Muscle of arm (tissue), 14 donors: ENCODE results near the gene C2orf66. TPM values are rescaled to one million over a fixed set of nuclear protein-coding genes. Genes with fewer than 3 reads are reported as not detected.

Experiments used
- DNase-seq: peaks from one replicate; pipeline ENCODE4 v3.0.0-alpha.2; 2013
- long read RNA-seq, 11 donors: transcript quantifications; one replicate each; lab custom pipeline, GENCODE V29; 2026
- polyA plus RNA-seq, 12 donors: library from polyadenylated mRNA; unstranded; fragments of 120-200 nt; gene quantifications; one replicate each; pipeline ENCODE4 v1.2.1, GENCODE V29; 2013; ENCODE audit not compliant: insufficient read length in 12 of 12

The C2orf66 gene
- polyA plus RNA-seq, result under 1 TPM in 8 of 12 donors, not detected in 4; 0.10 to 0.54 (median 0.25) TPM
- long read RNA-seq, donor 1, result 0 reads
- long read RNA-seq, donor 2, result 0 reads
- long read RNA-seq, donor 3, result 0 reads
- long read RNA-seq, donor 4, result 0 reads
- long read RNA-seq, donor 5, result 0 reads
- long read RNA-seq, donor 6, result 0 reads
- long read RNA-seq, donor 7, result 0 reads
- long read RNA-seq, donor 8, result 0 reads
- long read RNA-seq, donor 9, result 0 reads
- long read RNA-seq, donor 10, result 0 reads
- long read RNA-seq, donor 11, result 0 reads

GRCh38 chr2:196809260-196809659, at the start of gene C2orf66:
Gene C2orf66, minus strand, starts transcription at chr2:196809355. Its CDS starts 19 bp downstream, at chr2:196809336.
- DNase-seq, result no peak

- DNase-seq, result no peak
These were observed 45.5 kb upstream of the C2orf66 start for GRCh38 chr2:196854629-196855028.

- no peak for DNase-seq
These were observed 44.3 kb upstream of the C2orf66 start for GRCh38 chr2:196853301-196854087.

- DNase-seq, result no peak
These were observed 41.9 kb upstream of the C2orf66 start for GRCh38 chr2:196851088-196851487.

GRCh38 chr2:196849895-196850294, 40.7 kb upstream of the C2orf66 start:
- peak; percentile 4 for DNase-seq

- no peak for DNase-seq
These were observed 37.1 kb upstream of the C2orf66 start for GRCh38 chr2:196846295-196846694.

GRCh38 chr2:196845371-196845770, 36.2 kb upstream of the C2orf66 start:
- DNase-seq, result no peak

GRCh38 chr2:196840171-196840570, 31.0 kb upstream of the C2orf66 start:
- DNase-seq, result no peak

- DNase-seq, result no peak
These were observed 30.4 kb upstream of the C2orf66 start for GRCh38 chr2:196839574-196839973.

GRCh38 chr2:196836440-196836839, 27.3 kb upstream of the C2orf66 start:
- no peak for DNase-seq

- no peak for DNase-seq
These were observed 21.5 kb upstream of the C2orf66 start for GRCh38 chr2:196830701-196831100.

GRCh38 chr2:196827356-196827755, 18.2 kb upstream of the C2orf66 start:
- no peak for DNase-seq

- no peak for DNase-seq
These were observed 14.8 kb upstream of the C2orf66 start for GRCh38 chr2:196823750-196824522.

GRCh38 chr2:196821195-196821594, 12.0 kb upstream of the C2orf66 start:
- no peak for DNase-seq

- DNase-seq, result no peak
These were observed 981 bp downstream of the C2orf66 start for GRCh38 chr2:196808083-196808665.

GRCh38 chr2:196804381-196804780, 4.8 kb downstream of the C2orf66 start:
- DNase-seq, result no peak

- no peak for DNase-seq
These were observed 6.8 kb downstream of the C2orf66 start for GRCh38 chr2:196802401-196802800.

- peak; percentile 65 for DNase-seq
These were observed 7.4 kb downstream of the C2orf66 start for GRCh38 chr2:196801674-196802261.

- no peak for DNase-seq
These were observed 10.2 kb downstream of the C2orf66 start for GRCh38 chr2:196798980-196799379.

GRCh38 chr2:196792865-196793264, 16.3 kb downstream of the C2orf66 start:
- no peak for DNase-seq

- no peak for DNase-seq
These were observed 25.6 kb downstream of the C2orf66 start for GRCh38 chr2:196783431-196784094.
